CD14-positive monocyte (primary cell): ENCODE data around the gene PMS2. TPM values are rescaled to one million over a fixed set of nuclear protein-coding genes. Genes with fewer than 3 reads are reported as not detected.
"Not testable (repeated sequence)": the region's sequence is repeated elsewhere in the genome, so short reads cannot be mapped to it uniquely, and the experiment has no call there.

Experiments used
- DNase-seq, 3 donors: peaks; one replicate each; pipeline ENCODE4 v3.0.0-alpha.2; 2011 to 2022
- H2AFZ ChIP-seq: 2 replicates; pipeline ENCODE4 v1.6.0; 2012; ENCODE audit warnings: mild to moderate bottlenecking, low read depth, low read length, inconsistent platforms; ENCODE audit not compliant: insufficient read depth, poor library complexity, severe bottlenecking
- H3K27ac ChIP-seq, 2 donors: 1 replicate in 1 of 2; 2 replicates in 1 of 2; pipeline ENCODE4 v1.5.1; 2012 to 2013; ENCODE audit warnings: low read length in 2 of 2, control low read depth in 1 of 2, inconsistent platforms in 1 of 2, low read depth in 1 of 2, mild to moderate bottlenecking in 1 of 2
- H3K27me3 ChIP-seq, 2 donors: one replicate each; pipeline versions ENCODE4 v1.6.0 to v1.6.1; 2011 to 2013; ENCODE audit warnings: low read length in 2 of 2; ENCODE audit not compliant: control insufficient read depth in 2 of 2, insufficient read depth in 2 of 2
- H3K36me3 ChIP-seq, 2 donors: replicated peaks in 1 of 2; 1 replicate in 1 of 2; 2 replicates in 1 of 2; pipeline versions ENCODE4 v1.5.1 to v1.6.1; 2012 to 2013; ENCODE audit warnings: low read length in 2 of 2, control low read depth in 1 of 2, inconsistent platforms in 1 of 2, mild to moderate bottlenecking in 1 of 2; ENCODE audit not compliant: insufficient read depth in 2 of 2, control insufficient read depth in 1 of 2
- H3K4me1 ChIP-seq, 2 donors: 1 replicate in 1 of 2; 2 replicates in 1 of 2; pipeline versions ENCODE4 v1.5.1 to v1.6.1; 2012 to 2013; ENCODE audit warnings: low read length in 2 of 2, control low read depth in 1 of 2, inconsistent platforms in 1 of 2, mild to moderate bottlenecking in 1 of 2, moderate library complexity in 1 of 2; ENCODE audit not compliant: insufficient read depth in 2 of 2, control insufficient read depth in 1 of 2
- H3K4me2 ChIP-seq: replicated peaks from 2 replicates; pipeline ENCODE3; 2012; ENCODE audit warnings: low read length, moderate library complexity, mild to moderate bottlenecking; ENCODE audit not compliant: poor library complexity, severe bottlenecking; ENCODE audit errors: extremely low read depth
- H3K4me3 ChIP-seq, 3 experiments: fragments of 200-600 bp in 1 of 3; sonication (generic) in 1 of 3; replicated peaks in 1 of 3; 1 replicate in 2 of 3; 2 replicates in 1 of 3; pipeline ENCODE4 v1.5.1; 2011 to 2013; ENCODE audit warnings: low read length in 3 of 3, mild to moderate bottlenecking in 3 of 3, control low read depth in 2 of 3, low read depth in 2 of 3, inconsistent platforms in 1 of 3, moderate library complexity in 1 of 3
- H3K79me2 ChIP-seq: 2 replicates; pipeline ENCODE4 v1.6.0; 2012; ENCODE audit warnings: mild to moderate bottlenecking, control low read depth, inconsistent platforms, low read length, moderate library complexity; ENCODE audit not compliant: insufficient read depth
- H3K9ac ChIP-seq: 2 replicates; pipeline ENCODE4 v1.6.0; 2017; ENCODE audit warnings: low read length, mild to moderate bottlenecking; ENCODE audit not compliant: insufficient read depth, poor library complexity, severe bottlenecking
- H3K9me3 ChIP-seq, 2 donors: replicated peaks in 1 of 2; 1 replicate in 1 of 2; 2 replicates in 1 of 2; pipeline versions ENCODE4 v1.5.1 to v1.6.1; 2012 to 2013; ENCODE audit warnings: low read length in 2 of 2, control low read depth in 1 of 2; ENCODE audit not compliant: control insufficient read depth in 1 of 2, insufficient read depth in 1 of 2
- H4K20me1 ChIP-seq: 2 replicates; pipeline ENCODE4 v1.6.0; 2012; ENCODE audit warnings: mild to moderate bottlenecking, low read length, control low read depth, moderate library complexity; ENCODE audit not compliant: insufficient read depth
- H3K27ac Mint-ChIP-seq, 7 donors: one replicate each; pipeline ENCODE4 v1.8.0; 2020; ENCODE audit warnings: mild to moderate bottlenecking in 7 of 7, mixed read lengths in 7 of 7, moderate library complexity in 6 of 7, inconsistent platforms in 2 of 7
- H3K27me3 Mint-ChIP-seq, 3 donors: one replicate each; pipeline ENCODE4 v1.8.0; 2021 to 2022; ENCODE audit warnings: low read depth in 3 of 3, mild to moderate bottlenecking in 3 of 3, mixed read lengths in 3 of 3, moderate library complexity in 3 of 3, inconsistent platforms in 1 of 3
- H3K36me3 Mint-ChIP-seq, 2 donors: one replicate each; pipeline ENCODE4 v1.8.0; 2020; ENCODE audit warnings: mixed read lengths in 2 of 2, inconsistent platforms in 1 of 2, mild to moderate bottlenecking in 1 of 2
- H3K4me1 Mint-ChIP-seq: one replicate; pipeline ENCODE4 v1.8.0; 2020; ENCODE audit warnings: mild to moderate bottlenecking, mixed read lengths
- H3K4me3 Mint-ChIP-seq, 2 donors: one replicate each; pipeline ENCODE4 v1.8.0; 2020; ENCODE audit warnings: mild to moderate bottlenecking in 2 of 2, mixed read lengths in 2 of 2, moderate library complexity in 1 of 2
- H3K9me3 Mint-ChIP-seq, 7 donors: one replicate each; pipeline ENCODE4 v1.8.0; 2020 to 2022; ENCODE audit warnings: mixed read lengths in 7 of 7, mild to moderate bottlenecking in 6 of 7, moderate library complexity in 6 of 7, inconsistent platforms in 2 of 7
- WGBS: methylation state at CpG from one replicate; pipeline ENCODE4 v1.1.5; 2013; ENCODE audit warnings: missing lambda C conversion rate; ENCODE audit not compliant: insufficient coverage; 5-methylcytosine and 5-hydroxymethylcytosine counted together
- intact Hi-C, 2 donors: fragments of 100-400 bp; cut with micrococcal nuclease; formaldehyde crosslinking; loops; one replicate each; pipeline versions ENCODE4 v1.15.0 to v1.15.1; 2023
- polyA plus RNA-seq, 3 donors: library from polyadenylated mRNA; depleted of rRNA in 1 of 3; unstranded in 2 of 3; stranded (reverse) in 1 of 3; fragments of 300-500 nt in 2 of 3; fragments of >200 nt in 1 of 3; fragmentation: Illumina TruSeq in 2 of 3; gene quantifications; 1 replicate in 2 of 3; 2 replicates in 1 of 3; pipeline ENCODE4 v1.2.3, GENCODE V29; 2012 to 2021
- small RNA-seq: library from RNA; depleted of rRNA; stranded (forward); fragments of <200 nt; gene quantifications from one replicate; pipeline ENCODE3, GENCODE V24; 2012; ENCODE audit warnings: low read depth; ENCODE audit not compliant: insufficient read length

The PMS2 gene
- polyA plus RNA-seq, 3 donors, result 3.8 to 5.1 (median 4.8) TPM

DNA sequence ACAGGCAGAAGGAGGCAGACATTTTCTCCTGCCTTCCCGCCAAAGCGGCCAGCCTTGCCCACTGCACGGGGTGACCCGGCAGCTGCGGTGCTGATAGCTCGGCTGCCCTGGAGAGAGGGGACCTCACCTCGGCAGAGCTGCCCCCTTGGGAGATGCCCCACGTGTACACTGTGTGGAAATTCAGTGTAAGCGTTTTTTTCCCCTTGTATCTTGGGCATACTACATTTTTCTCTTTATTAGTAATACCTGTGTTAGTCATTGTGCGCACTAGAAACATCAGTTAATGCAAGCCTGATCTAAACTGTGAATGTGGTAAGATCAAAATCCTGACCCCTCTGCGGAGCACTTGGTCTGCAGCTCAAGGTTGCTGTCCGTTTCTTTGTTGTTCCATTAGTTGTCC lies 84.2 kb downstream of the PMS2 start:
- H3K27ac ChIP-seq, H3K9me3 ChIP-seq, DNase-seq, H2AFZ ChIP-seq, H3K4me1 Mint-ChIP-seq, H3K4me1 ChIP-seq, H3K27me3 Mint-ChIP-seq, H3K9ac ChIP-seq, H3K4me3 ChIP-seq, H3K4me3 Mint-ChIP-seq, intact Hi-C loops, H3K79me2 ChIP-seq, H3K36me3 ChIP-seq, H3K9me3 Mint-ChIP-seq, H3K4me2 ChIP-seq, H3K27ac Mint-ChIP-seq, H3K27me3 ChIP-seq, H4K20me1 ChIP-seq: not testable (repeated sequence)
- no CpG with 5 or more reads among the region's 12 CpGs for WGBS
- H3K36me3 Mint-ChIP-seq, result peaks cover 7 to 23% of the 10 kb centered on the region in 2 donors

GRCh38 chr7:5924180-5924579 lies 84.7 kb downstream of the PMS2 start:
- H3K9ac ChIP-seq, H3K27me3 Mint-ChIP-seq, H3K9me3 Mint-ChIP-seq, intact Hi-C loops, H3K27ac Mint-ChIP-seq, H3K4me1 ChIP-seq, H2AFZ ChIP-seq, H3K27ac ChIP-seq, DNase-seq, H3K4me1 Mint-ChIP-seq, H3K27me3 ChIP-seq, H3K9me3 ChIP-seq, H3K4me3 ChIP-seq, H4K20me1 ChIP-seq, H3K4me3 Mint-ChIP-seq, H3K36me3 ChIP-seq, H3K79me2 ChIP-seq, H3K4me2 ChIP-seq: not testable (repeated sequence)
- peaks cover 7 to 23% of the 10 kb centered on the region in 2 donors for H3K36me3 Mint-ChIP-seq
- WGBS, result no CpG with 5 or more reads among the region's 2 CpGs

Small RNA genes within 50 kb of the gene (small RNA-seq; reads per million reads assigned to genes)
- gene RF00019 (not detected), gene RNU6-218P (not detected), gene SNORA80D (1.2 reads per million)

Other genes with a start within 250 kb of the PMS2 start
- gene RNF216, start 227.4 kb downstream of the PMS2 start, polyA plus RNA-seq, result 10 to 100 TPM; 11.8 to 36.8 (median 14.8) TPM
- gene OCM, start 128.3 kb downstream of the PMS2 start, polyA plus RNA-seq, result not detected
- gene CCZ1, start 110.3 kb downstream of the PMS2 start, polyA plus RNA-seq, result 10 to 100 TPM; 43.8 to 74.6 (median 72.8) TPM
- gene RSPH10B, start 38.4 kb downstream of the PMS2 start, polyA plus RNA-seq, result not detected
- gene AIMP2, start 223 bp upstream of the PMS2 start, polyA plus RNA-seq, result 10 to 100 TPM; 15.7 to 33.5 (median 32.7) TPM
- gene ANKRD61, start 22.3 kb upstream of the PMS2 start, polyA plus RNA-seq, result not detected
- 10 to 100 TPM; 47.4 to 58.0 (median 47.9) TPM for gene EIF2AK1, start 50.1 kb upstream of the PMS2 start, polyA plus RNA-seq
- gene USP42, start 95.9 kb upstream of the PMS2 start, polyA plus RNA-seq, result 1 to 10 TPM; 1.5 to 5.7 (median 2.8) TPM